Stomach (tissue), 4 donors: ENCODE measurements around the gene POLE3.

ENCODE experiments used
- CTCF ChIP-seq, 7 experiments: fragments of 450-650 bp in 4 of 7; fragments of 200-600 bp in 3 of 7; sonication (generic) in 3 of 7; IDR thresholded peaks; one replicate each; pipeline ENCODE4 v1.5.1; 2016 to 2019; ENCODE audit warnings: antibody characterized with exemption in 7 of 7, control low read depth in 2 of 7, mild to moderate bottlenecking in 1 of 7
- POLR2A ChIP-seq, 4 donors: fragments of 450-650 bp; IDR thresholded peaks; one replicate each; pipeline ENCODE4 v1.6.1; 2016; ENCODE audit warnings: antibody characterized with exemption in 4 of 4, control low read depth in 2 of 4, mild to moderate bottlenecking in 1 of 4, moderate library complexity in 1 of 4

- no peak for TF ChIP-seq CTCF (IDR thresholded peaks at IDR 0.05)
- no peak for TF ChIP-seq POLR2A (IDR thresholded peaks at IDR 0.05)
These were observed 41.3 kb downstream of the POLE3 start for GRCh38 chr9:113368982-113369854.
